ENCODE measurements around the gene BTD. TPM values are rescaled to one million over a fixed set of nuclear protein-coding genes. Genes with fewer than 3 reads are reported as not detected.

The BTD gene, protein sequence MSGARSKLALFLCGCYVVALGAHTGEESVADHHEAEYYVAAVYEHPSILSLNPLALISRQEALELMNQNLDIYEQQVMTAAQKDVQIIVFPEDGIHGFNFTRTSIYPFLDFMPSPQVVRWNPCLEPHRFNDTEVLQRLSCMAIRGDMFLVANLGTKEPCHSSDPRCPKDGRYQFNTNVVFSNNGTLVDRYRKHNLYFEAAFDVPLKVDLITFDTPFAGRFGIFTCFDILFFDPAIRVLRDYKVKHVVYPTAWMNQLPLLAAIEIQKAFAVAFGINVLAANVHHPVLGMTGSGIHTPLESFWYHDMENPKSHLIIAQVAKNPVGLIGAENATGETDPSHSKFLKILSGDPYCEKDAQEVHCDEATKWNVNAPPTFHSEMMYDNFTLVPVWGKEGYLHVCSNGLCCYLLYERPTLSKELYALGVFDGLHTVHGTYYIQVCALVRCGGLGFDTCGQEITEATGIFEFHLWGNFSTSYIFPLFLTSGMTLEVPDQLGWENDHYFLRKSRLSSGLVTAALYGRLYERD
- 10 to 100 TPM; 20.6 to 37.6 (median 30.4) TPM for polyA plus RNA-seq
- long read RNA-seq, donor 1 = 0 reads
- long read RNA-seq, donor 2, transcript BTD-203 (3 exons, 760 nt) = major isoform, 7 of 8 reads
- long read RNA-seq, donor 2, partial matches to known transcripts = 0 of 8 reads
- long read RNA-seq, donor 2, other reads (novel, unspliced or antisense) = 0 of 8 reads
- long read RNA-seq, donor 3, full-length matches to known transcripts = 6 of 6 reads
- long read RNA-seq, donor 3, partial matches to known transcripts = 0 of 6 reads
- long read RNA-seq, donor 3, other reads (novel, unspliced or antisense) = 0 of 6 reads
- long read RNA-seq, donor 4 = 0 reads
- long read RNA-seq, donor 5, partial matches to known transcripts = 0 of 2 reads
- long read RNA-seq, donor 5, other reads (novel, unspliced or antisense) = 0 of 2 reads
- long read RNA-seq, donor 6, full-length matches to known transcripts = 11 of 44 reads
- long read RNA-seq, donor 6, partial matches to known transcripts = 28 of 44 reads
- long read RNA-seq, donor 6, other reads (novel, unspliced or antisense) = 5 of 44 reads
- long read RNA-seq, donor 7 = 0 reads
- long read RNA-seq, donor 8, partial matches to known transcripts = 0 of 1 reads
- long read RNA-seq, donor 8, other reads (novel, unspliced or antisense) = 0 of 1 reads
- long read RNA-seq, donor 9, full-length matches to known transcripts = 3 of 3 reads
- long read RNA-seq, donor 9, partial matches to known transcripts = 0 of 3 reads
- long read RNA-seq, donor 9, other reads (novel, unspliced or antisense) = 0 of 3 reads
- long read RNA-seq, donor 10, full-length matches to known transcripts = 9 of 9 reads
- long read RNA-seq, donor 10, partial matches to known transcripts = 0 of 9 reads
- long read RNA-seq, donor 10, other reads (novel, unspliced or antisense) = 0 of 9 reads

DNA sequence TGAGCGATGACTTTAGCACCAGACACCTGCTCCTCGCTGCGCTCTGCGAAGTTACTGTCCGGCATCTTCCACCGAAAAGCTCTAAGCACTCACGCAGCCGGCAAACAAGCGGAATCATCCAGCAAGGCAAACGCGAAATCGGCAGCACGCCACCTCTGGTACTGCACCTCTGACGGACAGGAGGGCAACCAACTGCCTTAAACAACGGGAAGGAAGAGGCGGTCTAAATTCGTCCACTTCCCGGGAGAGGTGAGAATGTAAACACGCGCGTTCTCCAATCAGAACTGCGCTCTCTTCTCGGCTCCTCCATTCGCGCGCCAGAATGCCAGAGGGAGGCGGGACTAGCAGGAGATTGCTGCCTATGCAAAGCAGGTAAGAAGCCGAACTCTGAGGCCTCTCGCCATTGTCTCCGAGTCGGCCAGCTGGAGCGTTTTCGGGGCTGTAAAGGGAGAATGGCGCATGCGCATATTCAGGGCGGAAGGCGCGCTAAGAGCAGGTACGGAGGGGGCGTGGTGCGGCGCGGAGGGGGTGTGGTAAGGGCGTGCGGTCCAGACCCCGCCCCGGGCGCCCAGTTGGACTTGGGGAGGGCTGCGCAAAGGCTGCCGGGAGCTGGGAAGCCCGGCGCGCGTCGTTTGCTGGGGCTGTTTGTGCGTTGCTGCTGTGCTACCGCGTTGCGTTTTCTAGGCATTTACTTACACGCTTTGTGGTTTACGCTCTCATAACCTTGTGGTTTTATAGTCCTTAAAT lies at the start of gene BTD, which contains the start of gene HACL1:
Gene BTD, plus strand, starts transcription at position 347 of the 747 bp plus-strand sequence. CDS start 33,695 bp downstream, outside the sequence.
Gene HACL1, minus strand, starts transcription at position 171 of the 747 bp plus-strand sequence. Its CDS starts 106 bp downstream, at position 65.
- H3K27ac ChIP-seq (ENCODE audit: low read depth in 1 of 3, low read length in 2 of 3) = peak within 1 kb of the TSS; percentile 85 to 98 (median 96)
- 0 to 1% (median 0%) methylated on average over 59 to 61 of the region's 61 CpGs for whole genome bisulfite sequencing, 3 donors
- H3K9me3 ChIP-seq (ENCODE audit: control insufficient read depth in 2 of 2, insufficient read depth in 1 of 2, low read depth in 1 of 2, low read length in 1 of 2) = peaks cover 0 to 13% of the 10 kb centered on the region in 2 donors
- H3K36me3 ChIP-seq (ENCODE audit: control insufficient read depth in 3 of 3, insufficient read depth in 2 of 3, low read depth in 1 of 3, low read length in 3 of 3) = peaks cover 0 to 13% (median 10%) of the 10 kb centered on the region in 3 donors
- peaks cover 2 to 25% (median 3%) of the 10 kb centered on the region in 3 donors for H3K4me1 ChIP-seq (ENCODE audit: control insufficient read depth in 3 of 3, insufficient read depth in 2 of 3, low read depth in 1 of 3, low read length in 2 of 3)
- DNase-seq (peak; percentile 99 to 100), FAIRE-seq (no peak)
- H3K4me3 ChIP-seq (ENCODE audit: low read depth in 1 of 3, low read length in 3 of 3) = peak within 1 kb of the TSS; percentile 72 to 95 (median 87)
- H3K27me3 ChIP-seq (ENCODE audit: control insufficient read depth in 3 of 3, insufficient read depth in 3 of 3, low read length in 3 of 3) = no peaks in the 10 kb centered on the region

DNA sequence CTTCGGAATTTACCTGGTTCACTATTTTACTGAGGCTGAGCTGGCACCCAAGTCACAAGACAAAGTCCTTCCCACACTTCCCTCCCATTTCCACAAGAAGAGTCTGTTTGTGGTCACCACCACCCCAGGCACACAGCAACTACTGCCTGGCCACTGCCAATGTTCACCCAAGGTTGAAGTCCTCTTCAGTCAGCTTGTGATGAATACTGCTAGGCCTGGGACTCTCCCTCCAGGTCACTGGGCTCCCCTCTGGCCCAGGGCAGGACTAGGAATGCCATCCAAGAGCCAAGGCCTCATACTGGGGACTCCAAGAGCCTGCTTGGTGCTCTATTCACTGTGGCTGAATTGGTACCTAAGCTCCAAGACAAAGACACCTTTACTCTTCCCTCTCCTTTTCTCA lies 49.6 kb upstream of the BTD start:
- Histone ChIP-seq H3K27me3 (ENCODE audit: control insufficient read depth in 3 of 3, insufficient read depth in 3 of 3, low read length in 3 of 3) (no peaks in the 10 kb centered on the region), H3K36me3 (ENCODE audit: control insufficient read depth in 3 of 3, insufficient read depth in 2 of 3, low read depth in 1 of 3, low read length in 3 of 3) (peaks cover 0 to 18% (median 1%) of the 10 kb centered on the region in 3 donors), H3K27ac (ENCODE audit: low read depth in 1 of 3, low read length in 2 of 3) (no peak overlapping the region), H3K9me3 (ENCODE audit: control insufficient read depth in 2 of 2, insufficient read depth in 1 of 2, low read depth in 1 of 2, low read length in 1 of 2) (peaks cover 0 to 3% of the 10 kb centered on the region in 2 donors), H3K4me3 (ENCODE audit: low read depth in 1 of 3, low read length in 3 of 3) (no peak overlapping the region), H3K4me1 (ENCODE audit: control insufficient read depth in 3 of 3, insufficient read depth in 2 of 3, low read depth in 1 of 3, low read length in 2 of 3) (no peaks in the 10 kb centered on the region)
- DNase-seq (peak in 1 of 2 donors; percentile 14), FAIRE-seq (no peak)
- WGBS, 3 donors = 82 to 95% (median 85%) methylated on average over 1 of the region's 1 CpG

DNA sequence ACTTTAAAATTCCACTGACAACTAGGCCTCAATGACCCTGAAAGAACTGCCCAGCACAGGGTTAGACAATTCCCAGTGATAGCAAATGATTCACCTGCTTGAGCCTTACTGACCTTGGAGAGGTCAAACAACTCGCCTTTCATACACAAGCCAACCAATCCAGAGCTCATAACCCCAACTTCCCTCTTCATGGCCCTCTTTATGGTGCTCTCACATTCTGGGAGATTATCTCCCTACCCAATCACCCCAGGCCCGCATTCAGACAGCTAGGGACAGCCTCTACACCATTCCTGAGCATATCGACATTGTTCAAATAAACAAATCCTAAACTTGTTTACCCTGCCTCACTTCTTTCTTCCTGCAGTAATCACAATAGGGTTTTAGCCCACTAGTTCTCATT lies 47.8 kb upstream of the BTD start:
- no peaks in the 10 kb centered on the region for H3K9me3 ChIP-seq (ENCODE audit: control insufficient read depth in 2 of 2, insufficient read depth in 1 of 2, low read depth in 1 of 2, low read length in 1 of 2)
- no peaks in the 10 kb centered on the region for H3K4me1 ChIP-seq (ENCODE audit: control insufficient read depth in 3 of 3, insufficient read depth in 2 of 3, low read depth in 1 of 3, low read length in 2 of 3)
- H3K36me3 ChIP-seq (ENCODE audit: control insufficient read depth in 3 of 3, insufficient read depth in 2 of 3, low read depth in 1 of 3, low read length in 3 of 3) = peaks cover 0 to 21% (median 1%) of the 10 kb centered on the region in 3 donors
- H3K27ac ChIP-seq (ENCODE audit: low read depth in 1 of 3, low read length in 2 of 3) = no peak overlapping the region
- WGBS, 3 donors = 71 to 77% (median 76%) methylated on average over 3 of the region's 3 CpGs
- no peak for DNase-seq
- no peaks in the 10 kb centered on the region for H3K27me3 ChIP-seq (ENCODE audit: control insufficient read depth in 3 of 3, insufficient read depth in 3 of 3, low read length in 3 of 3)
- no peak overlapping the region for H3K4me3 ChIP-seq (ENCODE audit: low read depth in 1 of 3, low read length in 3 of 3)
- FAIRE-seq = no peak

DNA sequence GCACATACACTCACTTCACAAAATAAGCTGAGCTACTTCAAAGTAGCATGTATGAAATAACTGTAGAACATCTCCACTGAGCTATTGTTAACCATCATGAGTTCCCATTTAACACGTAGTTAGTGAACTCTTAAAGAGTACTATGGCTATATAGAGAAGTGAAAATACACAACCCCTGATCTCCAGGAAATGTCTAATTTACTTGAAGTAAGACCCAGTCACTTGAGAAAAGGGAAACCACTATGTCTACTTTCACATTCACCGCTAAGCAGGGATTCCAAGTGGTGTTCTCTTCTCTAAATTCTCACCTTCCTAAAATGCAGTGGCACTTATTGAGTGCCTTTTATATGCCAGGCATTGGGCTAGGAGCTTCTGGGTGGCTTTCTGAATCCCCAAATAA lies 45.0 kb upstream of the BTD start:
- FAIRE-seq (no peak), DNase-seq (peak in 1 of 2 donors; percentile 25)
- 50 to 73% (median 54%) methylated on average over 2 of the region's 2 CpGs for WGBS, 3 donors
- H3K9me3 ChIP-seq (ENCODE audit: control insufficient read depth in 2 of 2, insufficient read depth in 1 of 2, low read depth in 1 of 2, low read length in 1 of 2) = no peaks in the 10 kb centered on the region
- no peak overlapping the region for H3K27ac ChIP-seq (ENCODE audit: low read depth in 1 of 3, low read length in 2 of 3)
- no peaks in the 10 kb centered on the region for H3K27me3 ChIP-seq (ENCODE audit: control insufficient read depth in 3 of 3, insufficient read depth in 3 of 3, low read length in 3 of 3)
- H3K4me3 ChIP-seq (ENCODE audit: low read depth in 1 of 3, low read length in 3 of 3) = no peak overlapping the region
- peaks cover 0 to 28% (median 8%) of the 10 kb centered on the region in 3 donors for H3K36me3 ChIP-seq (ENCODE audit: control insufficient read depth in 3 of 3, insufficient read depth in 2 of 3, low read depth in 1 of 3, low read length in 3 of 3)
- peaks cover 0 to 6% (median 0%) of the 10 kb centered on the region in 3 donors for H3K4me1 ChIP-seq (ENCODE audit: control insufficient read depth in 3 of 3, insufficient read depth in 2 of 3, low read depth in 1 of 3, low read length in 2 of 3)

DNA sequence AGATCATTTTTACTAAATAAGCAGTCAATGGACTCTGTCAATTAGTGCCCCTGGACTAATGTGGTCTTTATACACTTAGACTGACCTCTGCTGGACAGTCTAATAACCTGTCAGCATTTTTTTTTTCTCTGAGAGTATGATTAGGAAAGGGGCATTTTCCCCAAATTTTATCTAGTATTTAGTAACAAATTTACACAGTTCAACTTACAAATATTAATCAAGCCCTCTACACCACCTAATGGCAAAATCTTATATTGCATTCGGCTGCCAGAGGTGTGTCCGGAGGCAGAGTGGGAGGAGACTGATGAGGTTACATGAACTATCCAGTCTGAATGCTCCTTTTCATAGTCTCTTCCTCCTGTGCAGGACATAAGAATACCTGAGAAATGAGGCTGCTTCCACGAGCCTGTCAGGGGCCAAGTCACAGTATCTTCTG lies 44.0 kb upstream of the BTD start:
- DNase-seq = peak; percentile 83
- 2 to 7% (median 4%) methylated on average over 3 of the region's 3 CpGs for WGBS, 3 donors
- no peak overlapping the region for H3K27ac ChIP-seq (ENCODE audit: low read depth in 1 of 3, low read length in 2 of 3)
- H3K27me3 ChIP-seq (ENCODE audit: control insufficient read depth in 3 of 3, insufficient read depth in 3 of 3, low read length in 3 of 3) = no peaks in the 10 kb centered on the region
- H3K9me3 ChIP-seq (ENCODE audit: control insufficient read depth in 2 of 2, insufficient read depth in 1 of 2, low read depth in 1 of 2, low read length in 1 of 2) = no peaks in the 10 kb centered on the region
- peaks cover 0 to 13% (median 0%) of the 10 kb centered on the region in 3 donors for H3K4me1 ChIP-seq (ENCODE audit: control insufficient read depth in 3 of 3, insufficient read depth in 2 of 3, low read depth in 1 of 3, low read length in 2 of 3)
- peaks cover 2 to 24% (median 10%) of the 10 kb centered on the region in 3 donors for H3K36me3 ChIP-seq (ENCODE audit: control insufficient read depth in 3 of 3, insufficient read depth in 2 of 3, low read depth in 1 of 3, low read length in 3 of 3)
- FAIRE-seq = no peak
- H3K4me3 ChIP-seq (ENCODE audit: low read depth in 1 of 3, low read length in 3 of 3) = no peak overlapping the region

DNA sequence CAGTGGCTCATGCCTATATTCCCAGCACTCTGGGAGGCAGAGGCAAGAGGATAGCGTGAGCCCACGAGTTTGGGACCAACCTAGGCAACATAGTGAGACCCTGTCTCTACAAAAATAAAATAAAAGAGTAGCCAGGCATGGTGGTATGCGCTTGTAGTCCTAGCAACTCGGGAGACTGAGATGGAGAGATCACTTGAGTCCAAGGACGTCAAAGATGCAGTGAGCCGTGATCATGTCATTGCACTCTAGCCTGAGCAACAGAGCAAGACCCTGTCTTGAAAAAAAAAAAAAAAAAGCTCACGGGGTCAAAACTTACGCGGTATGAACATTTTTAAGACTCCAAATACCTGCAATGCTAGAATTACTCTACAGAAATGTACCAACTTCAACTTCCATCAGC lies 43.0 kb upstream of the BTD start:
- H3K27ac ChIP-seq (ENCODE audit: low read depth in 1 of 3, low read length in 2 of 3) = no peak overlapping the region
- no peaks in the 10 kb centered on the region for H3K9me3 ChIP-seq (ENCODE audit: control insufficient read depth in 2 of 2, insufficient read depth in 1 of 2, low read depth in 1 of 2, low read length in 1 of 2)
- DNase-seq (no peak), FAIRE-seq (no peak)
- H3K36me3 ChIP-seq (ENCODE audit: control insufficient read depth in 3 of 3, insufficient read depth in 2 of 3, low read depth in 1 of 3, low read length in 3 of 3) = peaks cover 6 to 20% (median 12%) of the 10 kb centered on the region in 3 donors
- no peaks in the 10 kb centered on the region for H3K27me3 ChIP-seq (ENCODE audit: control insufficient read depth in 3 of 3, insufficient read depth in 3 of 3, low read length in 3 of 3)
- H3K4me3 ChIP-seq (ENCODE audit: low read depth in 1 of 3, low read length in 3 of 3) = no peak overlapping the region
- peaks cover 0 to 21% (median 0%) of the 10 kb centered on the region in 3 donors for H3K4me1 ChIP-seq (ENCODE audit: control insufficient read depth in 3 of 3, insufficient read depth in 2 of 3, low read depth in 1 of 3, low read length in 2 of 3)
- WGBS, 3 donors = 92 to 98% (median 93%) methylated on average over 9 of the region's 9 CpGs

DNA sequence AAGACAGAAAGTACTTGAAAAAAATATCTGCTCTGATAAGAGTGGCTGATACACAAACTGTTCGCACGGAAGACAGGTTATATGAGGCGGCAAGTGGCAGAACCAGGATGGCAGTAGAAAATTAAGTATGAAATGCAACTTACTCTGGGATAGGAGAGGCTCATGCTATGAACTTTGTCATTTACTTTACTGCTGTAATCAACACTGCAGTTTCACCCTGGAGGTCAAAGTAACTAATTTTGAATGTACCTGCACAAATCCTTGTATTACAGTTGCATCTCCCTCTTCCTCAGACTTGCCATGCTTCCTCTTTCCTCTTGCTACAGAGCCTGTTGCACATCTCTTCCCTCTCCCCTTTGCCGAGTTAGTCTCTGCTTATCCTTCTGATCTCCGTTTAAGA lies 39.0 kb upstream of the BTD start:
- Histone ChIP-seq H3K4me3 (ENCODE audit: low read depth in 1 of 3, low read length in 3 of 3) (no peak overlapping the region), H3K27ac (ENCODE audit: low read depth in 1 of 3, low read length in 2 of 3) (peak overlapping the region; percentile 16 to 79 (median 77)), H3K9me3 (ENCODE audit: control insufficient read depth in 2 of 2, insufficient read depth in 1 of 2, low read depth in 1 of 2, low read length in 1 of 2) (no peaks in the 10 kb centered on the region), H3K27me3 (ENCODE audit: control insufficient read depth in 3 of 3, insufficient read depth in 3 of 3, low read length in 3 of 3) (no peaks in the 10 kb centered on the region), H3K4me1 (ENCODE audit: control insufficient read depth in 3 of 3, insufficient read depth in 2 of 3, low read depth in 1 of 3, low read length in 2 of 3) (peaks cover 0 to 29% (median 0%) of the 10 kb centered on the region in 3 donors), H3K36me3 (ENCODE audit: control insufficient read depth in 3 of 3, insufficient read depth in 2 of 3, low read depth in 1 of 3, low read length in 3 of 3) (peaks cover 7 to 30% (median 18%) of the 10 kb centered on the region in 3 donors)
- no peak for FAIRE-seq
- 20 to 72% (median 39%) methylated on average over 5 of the region's 5 CpGs for WGBS, 3 donors
- peak; percentile 88 to 93 for DNase-seq
